AG09319 (cell line): ENCODE results near the gene HOXD3.

Experiments used
- DNase-seq: peaks from one replicate; pipeline ENCODE4 v3.0.0-alpha.2; 2010; ENCODE audit warnings: low read depth; ENCODE audit errors: extremely low read depth
- CTCF ChIP-seq: IDR thresholded peaks from 2 replicates; pipeline ENCODE4 v1.5.1; 2011; ENCODE audit warnings: low read depth, mild to moderate bottlenecking, inconsistent platforms, low read length, moderate library complexity

HOXD3 gene

GRCh38 chr2:176156807-176157498 is at the start of gene HOXD3:
Gene HOXD3, plus strand, starts transcription at chr2:176157307. Its CDS starts 11,808 bp downstream, at chr2:176169115.
- TF ChIP-seq CTCF = no peak
- DNase-seq = no peak

GRCh38 chr2:176107731-176108181 is 49.4 kb upstream of the HOXD3 start:
- DNase-seq = no peak

GRCh38 chr2:176109192-176109901 is 47.8 kb upstream of the HOXD3 start:
- no peak for TF ChIP-seq CTCF

More at GRCh38 chr2:176107731-176108181, 49.4 kb upstream of the HOXD3 start:
- TF ChIP-seq CTCF = no peak

GRCh38 chr2:176109946-176110345 is 47.2 kb upstream of the HOXD3 start:
- no peak for DNase-seq
- TF ChIP-seq CTCF = no peak

More at GRCh38 chr2:176109192-176109901, 47.8 kb upstream of the HOXD3 start:
- DNase-seq = no peak

- no peak for DNase-seq
- TF ChIP-seq CTCF = no peak
Observed at GRCh38 chr2:176110415-176111308, 46.4 kb upstream of the HOXD3 start.

- TF ChIP-seq CTCF = peak; percentile 54
- DNase-seq = no peak
Observed at GRCh38 chr2:176111309-176111663, 45.8 kb upstream of the HOXD3 start.
